GM12892 (cell line): ENCODE results near the gene PARD3.

ENCODE experiments used
- POLR2A ChIP-seq: IDR thresholded peaks from 2 replicates; pipeline ENCODE4 v1.6.1; 2011; ENCODE audit warnings: low read depth, low read length, control low read depth
- POLR2AphosphoS5 ChIP-seq: IDR thresholded peaks from 2 replicates; pipeline ENCODE4 v1.6.1; 2011; ENCODE audit warnings: low read depth, low read length, control low read depth
- TAF1 ChIP-seq: IDR thresholded peaks from 2 replicates; pipeline ENCODE4 v1.6.1; 2011; ENCODE audit warnings: low read depth, mild to moderate bottlenecking, control low read depth, low read length, borderline replicate concordance

- TF ChIP-seq POLR2AphosphoS5 (no peak), TAF1 (no peak), POLR2A (no peak)
These were observed 384.4 kb downstream of the PARD3 start for GRCh38 chr10:34430685-34431084.
